Measurements from ENCODE around the gene TAGAP.
"Not testable (repeated sequence)": the region's sequence is repeated elsewhere in the genome, so short reads cannot be mapped to it uniquely, and the experiment has no call there.

Gene TAGAP

DNA sequence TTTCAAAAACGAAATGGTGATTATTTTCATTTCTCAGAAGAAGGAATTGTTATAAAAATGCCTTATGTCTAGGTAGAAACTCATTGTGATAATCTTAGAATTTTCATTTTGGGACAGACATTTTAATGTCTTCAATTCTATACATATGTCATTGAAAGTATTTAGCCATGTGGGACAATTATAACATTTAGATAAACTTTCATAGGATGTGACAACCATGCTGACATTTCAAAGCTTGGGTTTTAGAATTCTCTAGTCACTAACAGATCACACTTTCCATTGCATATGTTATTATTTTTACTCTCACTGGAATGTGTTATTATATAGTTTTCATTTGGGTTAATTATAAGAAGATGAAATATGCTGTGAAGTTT, 4.9 kb downstream of the TAGAP start:
- Histone ChIP-seq H3K27me3 (replicated peaks; ENCODE audit: insufficient read depth, low read length) (no peaks in the 10 kb centered on the region), H3K36me3 (replicated peaks; ENCODE audit: insufficient read depth, low read length) (no peaks in the 10 kb centered on the region), H3K4me2 (ENCODE audit: low read depth, low read length) (peak overlapping the region; percentile 69), H2AFZ (ENCODE audit: low read length) (no peak overlapping the region), H3K9ac (ENCODE audit: low read length) (peak overlapping the region; percentile 22; the same call in 1 of the 2 replicates), H3K9me2 (replicated peaks; ENCODE audit: insufficient read depth, low read length) (no peaks in the 10 kb centered on the region), H3K9me3 (replicated peaks; ENCODE audit: insufficient read depth, low read length) (no peaks in the 10 kb centered on the region), H3F3A (ENCODE audit: insufficient read depth, low read length) (peaks cover 25% of the 10 kb centered on the region), H3K4me3 (ENCODE audit: low read length) (peak overlapping the region; percentile 14), H3K4me1 (ENCODE audit: low read length) (peaks cover 31% of the 10 kb centered on the region), H3K79me2 (ENCODE audit: low read length) (no peaks in the 10 kb centered on the region), H4K20me1 (ENCODE audit: insufficient read depth, low read length) (no peaks in the 10 kb centered on the region), H3K27ac (ENCODE audit: low read length) (peak overlapping the region; percentile 95)
- TF ChIP-seq EZH2 (optimal IDR thresholded peaks at IDR 0.05; ENCODE audit: low read depth, low read length), result no peak
- no peak for DNase-seq

DNA sequence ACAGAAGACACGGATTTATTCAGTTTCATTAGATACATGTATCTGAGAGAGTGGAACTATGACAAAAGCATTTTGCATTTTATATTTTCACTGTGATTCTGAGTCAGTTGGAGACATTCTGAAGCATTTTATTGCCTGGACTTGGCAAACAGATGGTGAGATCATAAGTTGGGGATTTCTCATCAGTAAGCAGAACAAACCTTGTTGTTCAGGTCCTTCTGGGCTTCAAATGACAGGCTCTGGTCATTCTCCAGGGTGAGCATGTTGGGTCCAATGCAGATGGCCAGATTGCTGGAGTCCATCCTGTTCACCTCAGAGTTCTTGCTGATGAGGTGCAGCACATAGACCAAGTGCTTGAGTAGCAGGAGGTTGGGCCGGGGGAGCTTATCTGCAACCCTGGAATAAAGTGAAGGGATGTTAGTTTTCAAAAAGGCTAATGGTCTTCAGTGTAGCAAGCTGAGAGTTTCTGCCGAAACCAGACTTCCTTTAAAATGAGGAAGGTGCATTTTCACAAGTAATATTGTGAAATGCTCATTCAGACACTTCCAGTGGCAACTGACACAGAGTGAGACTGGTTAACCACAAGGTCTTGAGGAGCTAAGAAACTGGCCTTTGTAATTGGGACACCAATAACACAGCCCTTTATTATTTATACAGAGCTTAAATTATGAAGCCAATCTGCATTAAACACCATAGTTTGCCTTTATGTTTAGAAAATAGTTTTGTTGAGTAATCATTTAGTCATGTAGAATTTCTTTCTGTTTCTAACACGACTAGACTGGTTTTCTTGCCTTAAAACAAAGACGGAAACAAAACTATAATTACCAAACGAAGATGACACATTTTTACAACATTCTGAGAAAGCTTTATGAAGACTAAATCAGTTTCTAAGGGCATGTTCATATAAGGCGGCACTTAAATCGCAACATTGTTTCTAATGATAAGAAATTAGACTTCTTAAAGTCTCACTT, 5.6 kb downstream of the TAGAP start:
- Histone ChIP-seq H3F3A (ENCODE audit: insufficient read depth, low read length) (peaks cover 27% of the 10 kb centered on the region), H3K27me3 (replicated peaks; ENCODE audit: insufficient read depth, low read length) (no peaks in the 10 kb centered on the region), H3K36me3 (replicated peaks; ENCODE audit: insufficient read depth, low read length) (no peaks in the 10 kb centered on the region), H3K79me2 (ENCODE audit: low read length) (no peaks in the 10 kb centered on the region), H3K4me2 (ENCODE audit: low read depth, low read length) (peak overlapping the region; percentile 69), H3K9me2 (replicated peaks; ENCODE audit: insufficient read depth, low read length) (no peaks in the 10 kb centered on the region), H3K4me3 (ENCODE audit: low read length) (peak overlapping the region; percentile 14), H4K20me1 (ENCODE audit: insufficient read depth, low read length) (no peaks in the 10 kb centered on the region), H3K27ac (ENCODE audit: low read length) (peak overlapping the region; percentile 95), H3K4me1 (ENCODE audit: low read length) (peaks cover 36% of the 10 kb centered on the region), H3K9ac (ENCODE audit: low read length) (peak overlapping the region; percentile 55), H2AFZ (ENCODE audit: low read length) (no peak overlapping the region), H3K9me3 (replicated peaks; ENCODE audit: insufficient read depth, low read length) (no peaks in the 10 kb centered on the region)
- DNase-seq, result peak; percentile 78
- no peak for TF ChIP-seq EZH2 (optimal IDR thresholded peaks at IDR 0.05; ENCODE audit: low read depth, low read length)
- TF ChIP-seq, protein P1, sequence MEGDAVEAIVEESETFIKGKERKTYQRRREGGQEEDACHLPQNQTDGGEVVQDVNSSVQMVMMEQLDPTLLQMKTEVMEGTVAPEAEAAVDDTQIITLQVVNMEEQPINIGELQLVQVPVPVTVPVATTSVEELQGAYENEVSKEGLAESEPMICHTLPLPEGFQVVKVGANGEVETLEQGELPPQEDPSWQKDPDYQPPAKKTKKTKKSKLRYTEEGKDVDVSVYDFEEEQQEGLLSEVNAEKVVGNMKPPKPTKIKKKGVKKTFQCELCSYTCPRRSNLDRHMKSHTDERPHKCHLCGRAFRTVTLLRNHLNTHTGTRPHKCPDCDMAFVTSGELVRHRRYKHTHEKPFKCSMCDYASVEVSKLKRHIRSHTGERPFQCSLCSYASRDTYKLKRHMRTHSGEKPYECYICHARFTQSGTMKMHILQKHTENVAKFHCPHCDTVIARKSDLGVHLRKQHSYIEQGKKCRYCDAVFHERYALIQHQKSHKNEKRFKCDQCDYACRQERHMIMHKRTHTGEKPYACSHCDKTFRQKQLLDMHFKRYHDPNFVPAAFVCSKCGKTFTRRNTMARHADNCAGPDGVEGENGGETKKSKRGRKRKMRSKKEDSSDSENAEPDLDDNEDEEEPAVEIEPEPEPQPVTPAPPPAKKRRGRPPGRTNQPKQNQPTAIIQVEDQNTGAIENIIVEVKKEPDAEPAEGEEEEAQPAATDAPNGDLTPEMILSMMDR (IDR thresholded peaks at IDR 0.05; ENCODE audit: low read length), result no peak
- no peak for TF ChIP-seq EZH2phosphoT487 (IDR thresholded peaks at IDR 0.05; ENCODE audit: low read length)

DNA sequence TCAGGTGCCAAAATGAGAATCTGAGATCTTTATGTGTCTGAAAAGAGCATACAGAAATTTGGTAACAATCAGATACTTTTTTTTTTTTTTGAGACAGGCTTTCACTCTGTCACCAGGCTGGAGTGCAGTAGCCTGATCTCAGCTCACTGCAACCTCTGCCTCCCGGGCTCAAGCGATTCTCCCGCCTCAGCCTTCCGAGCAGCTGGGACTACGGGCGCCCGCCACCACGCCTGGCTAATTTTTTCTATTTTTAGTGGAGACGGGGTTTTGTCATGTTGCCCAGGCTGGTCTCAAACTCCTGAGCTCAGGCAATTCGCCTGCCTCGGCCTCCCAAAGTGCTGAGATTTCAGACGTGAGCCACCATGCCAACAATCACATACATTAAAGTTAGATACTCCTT, 6.5 kb downstream of the TAGAP start:
- H3K9me3 ChIP-seq (replicated peaks; ENCODE audit: insufficient read depth, low read length); H3K79me2 ChIP-seq (ENCODE audit: low read length); H3K27me3 ChIP-seq (replicated peaks; ENCODE audit: insufficient read depth, low read length); H4K20me1 ChIP-seq (ENCODE audit: insufficient read depth, low read length); H3K36me3 ChIP-seq (replicated peaks; ENCODE audit: insufficient read depth, low read length); H2AFZ ChIP-seq (ENCODE audit: low read length); H3K9me2 ChIP-seq (replicated peaks; ENCODE audit: insufficient read depth, low read length); H3K4me3 ChIP-seq (ENCODE audit: low read length): not testable (repeated sequence)
- H3K9ac ChIP-seq (ENCODE audit: low read length), result peak overlapping the region; percentile 18; the same call in 1 of the 2 replicates
- peak; percentile 19 for DNase-seq
- H3K4me1 ChIP-seq (ENCODE audit: low read length), result peaks cover 37% of the 10 kb centered on the region
- peaks cover 34% of the 10 kb centered on the region for H3F3A ChIP-seq (ENCODE audit: insufficient read depth, low read length)
- peak overlapping the region; percentile 95; the same call in 1 of the 2 replicates for H3K27ac ChIP-seq (ENCODE audit: low read length)
- peak overlapping the region; percentile 69; the same call in 1 of the 2 replicates for H3K4me2 ChIP-seq (ENCODE audit: low read depth, low read length)

DNA sequence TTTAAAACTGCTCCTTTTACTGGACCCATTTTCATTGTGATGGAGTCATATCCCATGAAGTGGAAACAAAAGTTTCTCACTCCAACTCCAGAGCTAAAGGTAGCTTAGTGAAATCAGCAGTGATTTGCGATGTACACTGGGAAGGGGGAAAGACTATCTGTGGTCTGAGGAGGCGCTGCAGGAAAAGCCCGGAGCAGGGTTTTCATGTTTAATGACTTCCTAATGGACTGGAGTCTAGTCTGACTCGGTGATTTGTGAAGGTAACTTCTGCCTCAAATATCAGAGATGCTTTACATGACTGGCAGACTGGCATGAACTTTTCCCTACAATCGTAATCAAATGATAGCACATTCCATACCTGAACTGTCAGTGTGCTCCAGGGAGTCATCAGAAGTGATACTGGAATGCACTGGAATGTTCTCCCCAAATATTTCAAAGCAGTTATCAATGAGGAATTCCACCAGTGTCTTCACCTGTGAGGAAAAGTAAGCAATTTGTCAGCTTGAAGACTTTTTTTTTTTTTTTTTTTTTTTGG, 7.0 kb downstream of the TAGAP start:
- Histone ChIP-seq H3K79me2 (ENCODE audit: low read length) (no peaks in the 10 kb centered on the region), H3K27ac (ENCODE audit: low read length) (peak overlapping the region; percentile 95; the same call in 1 of the 2 replicates), H3K4me2 (ENCODE audit: low read depth, low read length) (peak overlapping the region; percentile 69; the same call in 1 of the 2 replicates), H3K4me1 (ENCODE audit: low read length) (peaks cover 40% of the 10 kb centered on the region), H3K9me3 (replicated peaks; ENCODE audit: insufficient read depth, low read length) (no peaks in the 10 kb centered on the region), H2AFZ (ENCODE audit: low read length) (no peak overlapping the region), H3F3A (ENCODE audit: insufficient read depth, low read length) (peaks cover 37% of the 10 kb centered on the region), H4K20me1 (ENCODE audit: insufficient read depth, low read length) (no peaks in the 10 kb centered on the region), H3K9ac (ENCODE audit: low read length) (peak overlapping the region; percentile 18; the same call in 1 of the 2 replicates), H3K27me3 (replicated peaks; ENCODE audit: insufficient read depth, low read length) (no peaks in the 10 kb centered on the region), H3K9me2 (replicated peaks; ENCODE audit: insufficient read depth, low read length) (no peaks in the 10 kb centered on the region), H3K36me3 (replicated peaks; ENCODE audit: insufficient read depth, low read length) (no peaks in the 10 kb centered on the region), H3K4me3 (ENCODE audit: low read length) (no peak overlapping the region)
- DNase-seq, result no peak
- TF ChIP-seq EZH2 (optimal IDR thresholded peaks at IDR 0.05; ENCODE audit: low read depth, low read length) (no peak), EZH2phosphoT487 (IDR thresholded peaks at IDR 0.05; ENCODE audit: low read length) (no peak)
- TF ChIP-seq, protein P1 (IDR thresholded peaks at IDR 0.05; ENCODE audit: low read length), result no peak
